Neural progenitor cell (in vitro differentiated cells): ENCODE results near the gene SDK1. TPM values are rescaled to one million over a fixed set of nuclear protein-coding genes. Genes with fewer than 3 reads are reported as not detected.
A peak's percentile ranks its signal among the peaks of the same experiment; 100 is the strongest.
"Not testable (repeated sequence)": the region's sequence is repeated elsewhere in the genome, so short reads cannot be mapped to it uniquely, and the experiment has no call there.

Experiments
- DNase-seq: peaks from one replicate; pipeline ENCODE4 v3.0.0-alpha.2; 2016; ENCODE audit warnings: low spot score
- H2AFZ ChIP-seq: fragments of 200-600 bp; sonication (generic); replicated peaks from 2 replicates; pipeline ENCODE4 v1.6.1; 2016; ENCODE audit warnings: antibody characterized with exemption
- H3F3A ChIP-seq: fragments of 200-600 bp; sonication (generic); 2 replicates; pipeline ENCODE4 v1.6.1; 2016; ENCODE audit warnings: antibody characterized with exemption, low read depth
- H3K27ac ChIP-seq: fragments of 200-600 bp; sonication (generic); 2 replicates; pipeline ENCODE4 v1.5.1; 2016; ENCODE audit warnings: mild to moderate bottlenecking
- H3K27me3 ChIP-seq: fragments of 200-600 bp; sonication (generic); 2 replicates; pipeline ENCODE4 v1.6.1; 2016; ENCODE audit warnings: mild to moderate bottlenecking, moderate library complexity
- H3K36me3 ChIP-seq: fragments of 200-600 bp; sonication (generic); 2 replicates; pipeline ENCODE4 v1.5.1; 2016
- H3K4me1 ChIP-seq: fragments of 200-600 bp; sonication (generic); 2 replicates; pipeline ENCODE4 v1.6.1; 2016; ENCODE audit warnings: mixed run types
- H3K4me2 ChIP-seq: fragments of 200-600 bp; sonication (generic); 2 replicates; pipeline ENCODE4 v1.6.1; 2016
- H3K4me3 ChIP-seq: fragments of 200-600 bp; sonication (generic); 2 replicates; pipeline ENCODE4 v1.5.1; 2016
- H3K79me2 ChIP-seq: fragments of 200-600 bp; sonication (generic); 2 replicates; pipeline ENCODE4 v1.6.1; 2016; ENCODE audit warnings: low read depth
- H3K9ac ChIP-seq: fragments of 200-600 bp; sonication (generic); 2 replicates; pipeline ENCODE4 v1.6.1; 2016
- H3K9me3 ChIP-seq: fragments of 200-600 bp; sonication (generic); 2 replicates; pipeline ENCODE4 v1.5.1; 2016; ENCODE audit warnings: low read depth
- H4K20me1 ChIP-seq: fragments of 200-600 bp; sonication (generic); 2 replicates; pipeline ENCODE4 v1.6.1; 2016; ENCODE audit warnings: low read depth
- H3K27ac Mint-ChIP-seq: 3 replicates; pipeline ENCODE4 v1.8.0; 2021; ENCODE audit warnings: mixed read lengths
- H3K27me3 Mint-ChIP-seq: 2 replicates; pipeline ENCODE4 v1.8.0; 2022; ENCODE audit warnings: low read depth, mild to moderate bottlenecking, inconsistent platforms, moderate library complexity, mixed read lengths; ENCODE audit not compliant: insufficient read depth
- H3K36me3 Mint-ChIP-seq: 3 replicates; pipeline ENCODE4 v1.8.0; 2021; ENCODE audit warnings: mixed read lengths
- H3K4me1 Mint-ChIP-seq: 3 replicates; pipeline ENCODE4 v1.8.0; 2021; ENCODE audit warnings: mixed read lengths
- H3K4me3 Mint-ChIP-seq: 3 replicates; pipeline ENCODE4 v1.8.0; 2021; ENCODE audit warnings: mild to moderate bottlenecking, moderate library complexity, mixed read lengths
- H3K9me3 Mint-ChIP-seq: 3 replicates; pipeline ENCODE4 v1.8.0; 2020; ENCODE audit warnings: mixed read lengths
- EZH2 ChIP-seq: fragments of 200-600 bp; sonication (generic); IDR thresholded peaks from 2 replicates; pipeline ENCODE4 v1.6.1; 2017; ENCODE audit warnings: antibody characterized with exemption, mild to moderate bottlenecking, moderate library complexity
- EZH2phosphoT487 ChIP-seq: fragments of 200-600 bp; sonication (generic); IDR thresholded peaks from 2 replicates; pipeline ENCODE4 v1.6.1; 2017; ENCODE audit warnings: antibody characterized with exemption
- total RNA-seq: library from RNA; depleted of rRNA; stranded (reverse); fragments of >200 nt; gene quantifications from 2 replicates; pipeline ENCODE4 v1.2.3, GENCODE V29; 2015; ENCODE audit warnings: low replicate concordance
- TF ChIP-seq, protein P1 (sequence below): fragments of 200-600 bp; sonication (generic); IDR thresholded peaks from 2 replicates; pipeline ENCODE4 v1.5.1; 2017; ENCODE audit warnings: antibody characterized with exemption, mild to moderate bottlenecking

Gene SDK1
- total RNA-seq, 1 donor from 2014 or later, result 4.9 TPM

GRCh38 chr7:4256286-4256685 is 955.2 kb downstream of the SDK1 start:
- DNase-seq, result no peak
- H3K9me3 Mint-ChIP-seq, result peaks cover 2% of the 10 kb centered on the region
- H3K27ac Mint-ChIP-seq, result peak overlapping the region; percentile 44
- Histone ChIP-seq H3K9me3 (no peaks in the 10 kb centered on the region), H3K4me2 (no peak overlapping the region), H3K9ac (no peak overlapping the region), H2AFZ (no peak overlapping the region), H3K79me2 (no peaks in the 10 kb centered on the region), H3F3A (no peaks in the 10 kb centered on the region), H3K4me1 (peaks cover 2% of the 10 kb centered on the region), H3K27me3 (no peaks in the 10 kb centered on the region), H4K20me1 (no peaks in the 10 kb centered on the region), H3K36me3 (no peaks in the 10 kb centered on the region), H3K4me3 (no peak overlapping the region), H3K27ac (no peak overlapping the region)
- H3K36me3 Mint-ChIP-seq, result no peaks in the 10 kb centered on the region
- peaks cover 5% of the 10 kb centered on the region for H3K4me1 Mint-ChIP-seq
- H3K4me3 Mint-ChIP-seq, result no peak overlapping the region
- no peak for TF ChIP-seq EZH2
- no peak for TF ChIP-seq EZH2phosphoT487
- TF ChIP-seq, protein P1, sequence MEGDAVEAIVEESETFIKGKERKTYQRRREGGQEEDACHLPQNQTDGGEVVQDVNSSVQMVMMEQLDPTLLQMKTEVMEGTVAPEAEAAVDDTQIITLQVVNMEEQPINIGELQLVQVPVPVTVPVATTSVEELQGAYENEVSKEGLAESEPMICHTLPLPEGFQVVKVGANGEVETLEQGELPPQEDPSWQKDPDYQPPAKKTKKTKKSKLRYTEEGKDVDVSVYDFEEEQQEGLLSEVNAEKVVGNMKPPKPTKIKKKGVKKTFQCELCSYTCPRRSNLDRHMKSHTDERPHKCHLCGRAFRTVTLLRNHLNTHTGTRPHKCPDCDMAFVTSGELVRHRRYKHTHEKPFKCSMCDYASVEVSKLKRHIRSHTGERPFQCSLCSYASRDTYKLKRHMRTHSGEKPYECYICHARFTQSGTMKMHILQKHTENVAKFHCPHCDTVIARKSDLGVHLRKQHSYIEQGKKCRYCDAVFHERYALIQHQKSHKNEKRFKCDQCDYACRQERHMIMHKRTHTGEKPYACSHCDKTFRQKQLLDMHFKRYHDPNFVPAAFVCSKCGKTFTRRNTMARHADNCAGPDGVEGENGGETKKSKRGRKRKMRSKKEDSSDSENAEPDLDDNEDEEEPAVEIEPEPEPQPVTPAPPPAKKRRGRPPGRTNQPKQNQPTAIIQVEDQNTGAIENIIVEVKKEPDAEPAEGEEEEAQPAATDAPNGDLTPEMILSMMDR, result no peak
- peaks cover 2% of the 10 kb centered on the region for H3K27me3 Mint-ChIP-seq

DNA sequence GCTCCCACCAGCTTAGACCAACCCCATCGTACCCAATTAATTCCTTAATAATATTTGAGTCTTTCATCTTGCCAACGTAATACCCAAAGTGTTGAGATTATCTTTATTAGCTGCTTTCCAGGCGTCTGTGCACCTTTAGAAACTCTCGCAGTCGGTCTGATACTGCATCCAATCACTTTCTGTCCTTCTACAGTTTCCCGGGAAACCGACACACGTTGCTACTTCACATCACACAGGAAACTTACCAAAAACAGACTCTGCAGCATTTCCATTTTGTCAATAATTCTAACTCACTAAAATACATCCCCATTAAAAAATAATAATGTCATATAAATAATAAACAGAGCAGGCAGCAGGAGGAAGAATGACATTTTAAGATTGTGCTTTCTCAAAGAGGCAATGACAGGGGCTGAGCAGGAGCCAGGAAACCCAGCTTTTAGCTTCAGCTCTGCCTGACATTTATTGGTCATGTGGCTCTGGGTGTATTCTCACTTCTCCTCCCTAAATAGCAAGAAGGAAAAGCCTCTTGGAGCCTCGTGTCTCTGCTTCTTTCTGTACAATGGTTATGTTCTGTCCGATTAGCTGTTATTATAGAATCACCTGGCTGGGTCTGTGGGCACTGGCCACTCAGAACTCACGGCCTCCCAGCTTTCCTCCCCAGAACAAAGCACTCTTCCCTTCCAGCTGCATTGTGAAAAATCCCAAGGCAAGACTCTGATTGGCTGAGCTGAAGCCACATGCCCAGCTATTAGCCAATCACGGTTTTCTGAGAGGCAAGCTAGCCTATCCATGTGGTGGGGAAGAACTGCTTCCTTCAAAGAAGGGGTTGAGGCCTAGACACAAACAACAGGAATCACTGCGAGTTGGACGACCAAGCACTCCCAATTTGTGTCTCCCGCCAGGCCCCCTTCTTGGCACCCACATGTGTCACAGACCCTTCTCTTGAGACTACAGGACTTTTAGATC is 956.4 kb downstream of the SDK1 start:
- Histone ChIP-seq H3K27me3 (no peaks in the 10 kb centered on the region), H2AFZ (no peak overlapping the region), H4K20me1 (no peaks in the 10 kb centered on the region), H3F3A (no peaks in the 10 kb centered on the region), H3K4me2 (no peak overlapping the region), H3K79me2 (no peaks in the 10 kb centered on the region), H3K4me1 (peaks cover 5% of the 10 kb centered on the region), H3K27ac (no peak overlapping the region), H3K9me3 (no peaks in the 10 kb centered on the region), H3K36me3 (no peaks in the 10 kb centered on the region), H3K9ac (no peak overlapping the region), H3K4me3 (no peak overlapping the region)
- H3K36me3 Mint-ChIP-seq, result no peaks in the 10 kb centered on the region
- H3K9me3 Mint-ChIP-seq, result peaks cover 2% of the 10 kb centered on the region
- peaks cover 5% of the 10 kb centered on the region for H3K4me1 Mint-ChIP-seq
- H3K4me3 Mint-ChIP-seq, result no peak overlapping the region
- TF ChIP-seq EZH2 (no peak), EZH2phosphoT487 (no peak)
- TF ChIP-seq, protein P1, result no peak
- peaks cover 2% of the 10 kb centered on the region for H3K27me3 Mint-ChIP-seq
- peak overlapping the region; percentile 21 for H3K27ac Mint-ChIP-seq
- DNase-seq, result no peak

DNA sequence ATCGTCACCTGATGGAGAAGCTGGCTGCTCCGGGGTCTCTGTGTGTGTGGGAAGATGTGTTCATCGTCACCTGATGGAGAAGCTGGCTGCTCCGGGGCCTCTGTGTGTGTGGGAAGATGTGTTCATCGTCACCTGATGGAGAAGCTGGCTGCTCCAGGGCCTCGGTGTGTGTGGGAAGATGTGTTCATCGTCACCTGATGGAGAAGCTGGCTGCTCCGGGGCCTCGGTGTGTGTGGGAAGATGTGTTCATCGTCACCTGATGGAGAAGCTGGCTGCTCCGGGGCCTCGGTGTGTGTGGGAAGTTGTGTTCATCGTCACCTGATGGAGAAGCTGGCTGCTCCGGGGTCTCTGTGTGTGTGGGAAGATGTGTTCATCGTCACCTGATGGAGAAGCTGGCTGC is 959.1 kb downstream of the SDK1 start:
- not testable (repeated sequence) for H2AFZ ChIP-seq, H3K27me3 Mint-ChIP-seq, H4K20me1 ChIP-seq, H3K4me2 ChIP-seq, H3K36me3 Mint-ChIP-seq, H3K4me1 Mint-ChIP-seq, H3F3A ChIP-seq, H3K27me3 ChIP-seq, H3K27ac ChIP-seq, DNase-seq, H3K4me1 ChIP-seq, H3K4me3 ChIP-seq, H3K4me3 Mint-ChIP-seq, H3K9me3 ChIP-seq, H3K27ac Mint-ChIP-seq, H3K9ac ChIP-seq, H3K79me2 ChIP-seq, H3K36me3 ChIP-seq, H3K9me3 Mint-ChIP-seq
